ENCODE measurements around the gene DKKL1. TPM values are rescaled to one million over a fixed set of nuclear protein-coding genes. Genes with fewer than 3 reads are reported as not detected.
A peak's percentile ranks its signal among the peaks of the same experiment; 100 is the strongest.

Gene DKKL1
- polyA plus RNA-seq, 3 donors: 4.2 to 6.7 (median 5.8) TPM

DNA sequence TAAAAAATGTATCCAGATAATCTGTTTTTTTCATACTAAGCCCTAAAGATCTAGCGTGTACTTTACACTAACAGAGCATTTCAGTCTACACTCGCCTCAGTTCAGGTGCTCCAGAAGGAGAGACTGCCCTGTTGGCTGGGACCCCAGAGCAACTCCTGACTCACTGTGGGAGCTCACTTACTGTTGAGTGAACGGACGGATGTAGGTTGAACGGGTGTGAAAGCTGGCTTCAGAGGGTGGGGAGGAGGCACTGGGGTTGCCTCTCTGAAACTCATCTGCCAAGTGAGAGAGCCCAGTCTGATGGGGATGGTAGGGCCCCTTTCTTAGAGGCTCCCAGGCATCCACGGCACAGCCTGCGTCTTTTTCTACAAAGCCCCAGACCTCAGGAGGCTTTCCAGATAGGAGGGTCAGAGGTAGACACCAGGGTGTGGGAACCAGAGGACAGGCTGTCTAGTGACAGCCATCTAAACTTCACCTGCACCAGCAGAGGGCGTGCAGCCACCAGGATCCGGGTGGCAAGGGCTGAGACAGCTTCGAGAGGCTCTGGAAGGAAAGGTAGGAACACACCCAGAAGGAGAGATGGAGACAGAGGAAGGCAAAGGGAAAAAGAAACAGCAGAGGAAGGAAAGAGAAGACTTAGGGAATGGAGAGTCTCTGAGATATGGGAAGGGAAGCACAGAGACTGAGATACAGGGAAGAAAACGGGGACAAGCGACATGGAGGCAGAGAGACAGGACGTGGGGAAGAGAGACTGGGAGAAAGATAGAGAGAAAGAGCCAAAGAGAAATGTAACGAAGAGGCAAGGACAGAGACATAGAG, 28.1 kb downstream of the DKKL1 start:
- DNase-seq: peak; percentile 69

- DNase-seq: no peak
Measured at GRCh38 chr19:49393881-49394280, 30.2 kb downstream of the DKKL1 start.

DNA sequence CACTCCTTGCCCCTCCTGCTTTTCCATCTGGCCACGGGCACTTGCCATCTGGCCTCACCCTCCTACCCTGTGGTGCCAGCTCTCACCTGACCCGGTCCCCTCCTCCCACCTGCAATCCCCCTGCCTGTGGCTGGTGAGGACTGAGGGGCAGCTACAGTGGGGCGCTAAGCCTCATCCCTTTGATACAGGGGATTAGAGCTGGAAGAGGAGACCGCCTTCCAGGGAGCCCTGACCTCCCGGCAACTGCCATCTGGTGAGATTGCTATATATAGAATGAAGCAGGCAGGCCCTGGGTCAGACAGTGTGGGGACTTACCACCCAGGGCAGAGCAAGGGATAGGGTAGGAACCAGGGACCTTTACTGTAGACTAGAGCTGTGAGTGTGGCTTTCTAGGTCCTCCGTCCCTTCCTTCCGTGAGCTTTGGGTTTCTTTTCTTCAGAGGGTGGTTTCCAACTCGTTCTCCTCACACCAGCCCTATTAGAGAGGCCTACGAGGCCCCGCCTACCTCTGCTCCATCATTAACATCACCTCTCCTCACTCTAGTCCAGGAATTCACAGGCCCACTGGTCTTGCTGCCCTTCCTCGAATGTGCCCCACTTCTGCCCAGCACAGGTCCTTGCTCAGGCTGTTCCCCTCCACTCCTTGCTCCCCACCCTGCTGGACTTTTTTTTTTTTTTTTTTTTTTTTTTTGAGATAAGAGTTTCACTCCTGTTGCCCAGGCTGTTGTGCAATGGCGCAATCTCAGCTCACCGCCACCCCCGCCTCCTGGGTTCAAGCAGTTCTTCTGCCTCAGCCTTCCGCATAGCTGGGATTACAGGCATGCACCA, 32.1 kb downstream of the DKKL1 start:
- DNase-seq: no peak

DNA sequence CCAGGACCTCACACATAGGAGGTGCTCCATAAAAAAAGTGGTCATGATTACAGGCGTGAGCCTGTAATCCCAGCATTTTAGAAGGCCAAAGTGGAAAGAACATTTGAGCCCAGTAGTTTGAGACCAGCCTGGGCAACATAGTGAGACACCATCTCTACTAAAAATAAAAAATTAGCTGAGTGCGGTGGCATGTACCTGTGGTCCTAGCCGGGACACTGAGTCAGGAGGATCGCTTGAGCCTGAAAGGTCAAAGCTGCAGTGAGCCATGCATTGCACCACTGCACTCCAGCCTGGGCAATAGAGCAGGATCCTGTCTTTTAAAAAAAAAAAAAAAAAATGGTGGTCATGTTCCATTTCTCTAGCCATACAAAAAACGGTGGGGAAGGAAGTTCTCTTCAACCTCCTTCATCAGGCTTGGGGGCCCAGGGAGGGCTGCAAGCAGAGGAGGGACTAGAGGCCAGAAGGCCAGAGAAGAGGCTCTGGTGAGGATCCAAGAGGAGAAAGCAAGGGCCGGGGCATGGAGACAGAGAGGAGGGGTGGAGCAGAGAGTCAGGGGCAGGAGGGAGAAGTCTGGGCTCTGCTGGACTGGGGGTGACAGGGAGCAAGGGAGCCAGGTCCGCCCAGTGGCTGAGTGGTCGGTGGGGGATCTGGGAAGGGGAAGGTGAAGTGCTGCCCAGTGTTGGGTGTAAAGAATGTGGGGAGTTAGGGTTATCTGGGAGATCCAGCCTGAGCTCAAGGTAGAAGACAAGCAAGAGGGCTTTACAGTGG, 33.2 kb downstream of the DKKL1 start:
- DNase-seq: no peak

DNA sequence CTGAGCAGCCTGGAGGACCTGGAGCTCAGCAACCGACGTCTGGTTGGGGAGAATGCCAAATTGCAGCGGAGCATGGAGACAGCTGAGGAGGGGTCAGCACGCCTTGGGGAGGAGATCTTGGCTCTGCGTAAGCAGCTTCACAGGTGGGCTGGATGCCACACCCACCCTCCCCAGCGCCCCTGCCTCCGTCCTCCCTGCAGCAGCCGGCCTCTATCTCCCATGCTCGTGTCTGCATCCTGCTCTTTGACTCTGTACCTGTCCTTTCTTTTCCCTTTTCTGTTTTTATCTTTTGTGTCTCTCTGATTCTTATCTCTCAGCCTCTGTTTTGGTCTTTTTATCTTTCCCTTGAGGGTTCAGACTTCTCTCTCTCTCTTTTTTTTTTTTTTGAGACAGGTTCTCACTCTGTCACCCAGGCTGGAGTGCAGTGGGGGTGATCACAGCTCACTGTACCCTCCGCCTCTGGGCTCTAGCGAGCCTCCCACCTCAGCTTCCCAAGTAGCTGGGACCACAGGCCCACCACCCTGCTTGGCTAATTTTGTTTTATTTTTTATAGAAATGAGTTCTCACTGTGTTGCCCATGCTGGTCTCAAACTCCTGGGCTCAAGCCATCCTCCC, 34.4 kb downstream of the DKKL1 start:
- no peak for DNase-seq

DNA sequence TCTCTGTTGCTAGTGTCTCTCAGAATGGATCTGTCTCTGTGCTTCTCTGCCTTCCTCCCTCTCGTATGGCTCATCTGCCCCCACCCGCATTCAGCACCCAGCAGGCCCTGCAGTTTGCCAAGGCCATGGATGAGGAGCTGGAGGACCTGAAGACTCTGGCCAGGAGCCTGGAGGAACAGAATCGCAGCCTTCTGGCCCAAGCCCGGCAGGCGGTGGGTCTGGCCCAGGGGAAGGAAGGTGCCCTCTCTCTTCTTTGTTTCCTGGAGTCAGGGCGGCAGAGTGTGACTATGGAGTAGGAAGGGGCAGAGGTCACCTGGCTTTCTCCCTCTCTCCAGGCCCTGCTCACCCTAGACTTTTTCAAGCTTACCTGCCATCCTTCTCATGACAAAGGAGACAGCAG, 35.3 kb downstream of the DKKL1 start:
- DNase-seq: no peak

GRCh38 chr19:49400029-49400428, 36.4 kb downstream of the DKKL1 start:
- DNase-seq: no peak

GRCh38 chr19:49403404-49404187, 39.9 kb downstream of the DKKL1 start:
- peak; percentile 51 for DNase-seq

GRCh38 chr19:49407079-49407478, 43.4 kb downstream of the DKKL1 start:
- no peak for DNase-seq

GRCh38 chr19:49407482-49408015, 43.9 kb downstream of the DKKL1 start:
- no peak for DNase-seq

DNA sequence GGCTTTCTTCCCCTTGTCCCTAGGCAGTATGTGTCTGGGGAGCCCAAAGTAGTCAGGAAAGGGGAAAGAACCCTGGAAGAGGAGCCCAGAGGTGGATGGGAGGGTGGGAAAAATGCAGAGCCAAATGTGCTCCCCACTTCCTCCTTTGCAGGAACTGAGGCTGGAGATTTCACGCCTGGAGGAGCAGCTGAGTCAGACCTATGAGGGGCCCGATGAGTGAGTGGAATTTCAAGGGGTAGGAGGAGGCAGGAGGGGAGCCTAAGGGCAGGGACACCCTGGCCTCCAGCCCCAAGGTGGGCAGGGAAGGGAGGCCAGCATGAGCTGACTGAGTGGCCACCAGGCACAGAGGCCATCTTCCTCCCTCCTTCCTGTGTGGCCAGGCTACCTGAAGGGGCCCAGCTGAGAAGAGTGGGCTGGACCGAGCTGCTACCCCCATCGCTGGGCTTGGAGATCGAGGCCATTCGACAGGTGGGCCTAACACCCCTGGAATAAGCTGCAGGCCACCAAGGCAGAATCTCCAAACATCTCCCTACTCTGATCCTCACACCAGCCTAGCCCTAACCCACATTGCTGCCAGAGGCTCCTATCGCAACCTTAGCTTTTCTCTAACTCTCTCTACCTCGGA, 45.3 kb downstream of the DKKL1 start:
- no peak for DNase-seq

- no peak for DNase-seq
Measured at GRCh38 chr19:49409441-49410029, 45.9 kb downstream of the DKKL1 start.

DNA sequence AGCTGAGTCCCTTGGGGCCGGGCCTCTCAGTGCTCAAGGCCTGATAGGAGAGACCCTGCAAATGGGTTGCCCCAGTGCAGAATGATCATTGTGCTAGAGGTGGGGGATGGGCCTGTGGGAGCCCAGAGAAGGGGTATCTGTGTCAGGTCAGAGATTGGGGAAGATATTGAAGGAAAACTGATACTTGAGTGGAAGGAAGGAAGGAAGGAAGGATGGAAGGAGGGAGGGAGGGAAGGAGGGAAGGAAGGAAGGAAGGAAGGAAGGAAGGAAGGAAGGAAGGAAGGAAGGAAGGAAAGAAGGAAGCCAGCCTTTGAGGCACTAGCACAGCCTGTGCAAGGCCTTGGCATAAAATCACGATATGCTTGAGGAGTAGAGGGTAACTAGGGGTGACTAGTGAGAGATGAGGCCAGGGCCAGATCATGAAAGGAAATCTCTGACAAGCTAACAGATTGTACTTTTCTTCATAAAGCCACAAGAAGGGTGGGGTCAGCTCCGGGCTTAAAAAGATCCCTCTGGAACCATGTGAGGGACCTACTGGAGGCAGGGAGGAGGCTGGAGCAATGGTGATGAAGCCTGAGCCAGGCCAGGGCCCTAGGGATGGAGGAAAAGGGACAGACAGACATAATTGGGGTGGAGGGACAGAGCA, 48.1 kb downstream of the DKKL1 start:
- no peak for DNase-seq

DNA sequence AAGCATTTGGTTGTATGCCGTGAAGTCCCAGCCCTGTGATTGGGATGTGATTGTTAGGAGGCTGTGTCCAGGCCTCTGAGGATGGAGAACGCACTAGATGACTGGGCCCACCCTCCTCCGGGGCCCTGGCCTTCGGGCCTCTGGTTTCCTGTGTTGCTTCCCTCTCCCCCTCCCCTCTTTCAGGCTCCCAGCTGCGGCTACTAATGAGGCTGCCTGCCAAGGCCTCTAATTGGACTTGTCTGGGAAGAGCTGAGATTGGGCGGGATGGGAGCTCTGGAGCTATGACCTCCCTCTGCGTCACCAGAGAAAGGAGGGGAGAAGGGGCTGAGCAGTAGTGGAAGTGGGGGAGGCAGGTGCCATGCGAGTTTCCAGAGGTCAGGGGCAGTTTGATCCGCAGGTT, 49.7 kb downstream of the DKKL1 start:
- DNase-seq: peak; percentile 86

DNA sequence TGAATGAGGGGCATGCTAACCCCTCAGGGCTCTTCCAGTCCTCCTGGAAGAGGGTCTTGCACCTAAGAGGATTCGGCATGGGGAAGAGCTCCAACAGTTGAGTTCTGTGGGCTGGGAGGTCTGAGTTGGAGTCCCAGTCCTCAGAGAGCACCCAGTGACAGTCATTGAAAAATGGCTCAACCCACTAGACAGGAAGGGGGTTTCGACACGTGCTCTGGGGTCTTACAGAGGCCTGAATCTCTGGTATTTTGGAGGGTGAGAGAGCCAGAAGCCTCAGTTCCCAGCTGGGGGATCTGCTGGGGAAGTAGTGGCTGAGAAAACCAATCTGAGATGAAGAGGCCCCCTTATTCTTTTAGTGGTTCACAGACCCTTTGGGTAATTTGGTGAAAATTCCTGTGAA, 50.6 kb downstream of the DKKL1 start:
- DNase-seq: no peak

GRCh38 chr19:49415102-49415809, 51.6 kb downstream of the DKKL1 start:
- no peak for DNase-seq

- no peak for DNase-seq
Measured at GRCh38 chr19:49415810-49416200, 52.1 kb downstream of the DKKL1 start.

GRCh38 chr19:49417088-49417487, 53.4 kb downstream of the DKKL1 start:
- DNase-seq: no peak

DNA sequence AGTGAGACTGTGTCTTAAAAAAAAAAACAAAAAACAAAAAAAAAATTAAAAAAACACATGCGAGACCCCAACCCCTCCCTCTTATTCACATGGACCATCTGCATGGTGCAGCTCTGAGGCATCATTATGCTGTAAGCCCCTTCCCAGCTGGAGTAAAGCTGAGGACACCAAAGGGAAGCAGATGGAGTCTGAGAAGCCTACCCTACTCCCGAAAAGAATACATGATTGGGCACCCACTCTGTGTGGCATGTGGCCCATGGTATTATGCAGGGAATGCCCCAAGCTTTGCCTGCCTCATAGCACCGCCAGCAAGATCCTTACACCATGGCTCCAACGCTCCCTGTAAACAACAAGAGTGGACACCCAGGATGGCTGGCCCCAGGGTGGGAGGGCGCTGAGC, 54.8 kb downstream of the DKKL1 start:
- DNase-seq: no peak

All from renal pelvis (tissue), 4 donors.